Keratinocyte (primary cell): Measurements from ENCODE around the gene SLC19A1.

Experiments
- EZH2 ChIP-seq: IDR thresholded peaks from one replicate; pipeline ENCODE4 v1.6.1; 2012; ENCODE audit warnings: inconsistent platforms, mild to moderate bottlenecking, low read length, moderate library complexity
- TF ChIP-seq, protein P1 (sequence below), 3 experiments: IDR thresholded peaks in 1 of 3; conservative IDR thresholded peaks in 1 of 3; optimal IDR thresholded peaks in 1 of 3; 2 replicates in 2 of 3; 3 replicates in 1 of 3; pipeline versions ENCODE3 to v1.5.1; 2011; ENCODE audit warnings: low read length in 3 of 3, mild to moderate bottlenecking in 3 of 3, moderate library complexity in 2 of 3, control low read depth in 1 of 3, inconsistent platforms in 1 of 3; ENCODE audit not compliant: insufficient read depth in 2 of 3; ENCODE audit errors: extremely low read depth in 1 of 3

- TF ChIP-seq, protein P1, sequence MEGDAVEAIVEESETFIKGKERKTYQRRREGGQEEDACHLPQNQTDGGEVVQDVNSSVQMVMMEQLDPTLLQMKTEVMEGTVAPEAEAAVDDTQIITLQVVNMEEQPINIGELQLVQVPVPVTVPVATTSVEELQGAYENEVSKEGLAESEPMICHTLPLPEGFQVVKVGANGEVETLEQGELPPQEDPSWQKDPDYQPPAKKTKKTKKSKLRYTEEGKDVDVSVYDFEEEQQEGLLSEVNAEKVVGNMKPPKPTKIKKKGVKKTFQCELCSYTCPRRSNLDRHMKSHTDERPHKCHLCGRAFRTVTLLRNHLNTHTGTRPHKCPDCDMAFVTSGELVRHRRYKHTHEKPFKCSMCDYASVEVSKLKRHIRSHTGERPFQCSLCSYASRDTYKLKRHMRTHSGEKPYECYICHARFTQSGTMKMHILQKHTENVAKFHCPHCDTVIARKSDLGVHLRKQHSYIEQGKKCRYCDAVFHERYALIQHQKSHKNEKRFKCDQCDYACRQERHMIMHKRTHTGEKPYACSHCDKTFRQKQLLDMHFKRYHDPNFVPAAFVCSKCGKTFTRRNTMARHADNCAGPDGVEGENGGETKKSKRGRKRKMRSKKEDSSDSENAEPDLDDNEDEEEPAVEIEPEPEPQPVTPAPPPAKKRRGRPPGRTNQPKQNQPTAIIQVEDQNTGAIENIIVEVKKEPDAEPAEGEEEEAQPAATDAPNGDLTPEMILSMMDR (optimal IDR thresholded peaks at IDR 0.05 in 1 of 3, IDR thresholded peaks at IDR 0.05 in 1 of 3, conservative IDR thresholded peaks at IDR 0.05 in 1 of 3; ENCODE audit: extremely low read depth in 1 of 3, insufficient read depth in 2 of 3, low read length in 3 of 3) = no peak
- TF ChIP-seq EZH2 = no peak
These were observed 86.3 kb downstream of the SLC19A1 start for GRCh38 chr21:45455674-45456583.
